WTC11 (cell line): Measurements from ENCODE around the gene COMMD7.
A peak's percentile ranks its signal among the peaks of the same experiment; 100 is the strongest.

Source experiments
- ATF3 ChIP-seq: sonication (generic); formaldehyde crosslinking; conservative IDR thresholded peaks from 2 replicates; pipeline ENCODE4 v1.8.1; 2022; ENCODE audit warnings: mild to moderate bottlenecking, missing genetic modification reagents
- CTCF ChIP-seq: fragments of 200-600 bp; IDR thresholded peaks from 2 replicates; pipeline ENCODE4 v1.8.0; 2022; ENCODE audit warnings: antibody characterized with exemption
- ETV6 ChIP-seq: sonication (generic); formaldehyde crosslinking; IDR thresholded peaks from 2 replicates; pipeline ENCODE4 v1.8.1; 2022; ENCODE audit warnings: mild to moderate bottlenecking, missing genetic modification reagents
- ZNF671 ChIP-seq: fragments of 250-450 bp; sonication (Bioruptor Pico); IDR thresholded peaks from 2 replicates; pipeline ENCODE4 v1.8.0; 2021; ENCODE audit warnings: mild to moderate bottlenecking
- TF ChIP-seq, protein P1 (sequence below): sonication (generic); formaldehyde crosslinking; IDR thresholded peaks from 2 replicates; pipeline ENCODE4 v1.8.1; 2023; ENCODE audit warnings: mild to moderate bottlenecking, missing genetic modification reagents

GRCh38 chr20:32743237-32744112, at the start of gene COMMD7:
- no peak for TF ChIP-seq ZNF671 (CRISPR knock-in tag)
- TF ChIP-seq ETV6, result peak; percentile 64; the same call in 1 of the 2 replicates
- no peak for TF ChIP-seq CTCF
- TF ChIP-seq, protein P1, sequence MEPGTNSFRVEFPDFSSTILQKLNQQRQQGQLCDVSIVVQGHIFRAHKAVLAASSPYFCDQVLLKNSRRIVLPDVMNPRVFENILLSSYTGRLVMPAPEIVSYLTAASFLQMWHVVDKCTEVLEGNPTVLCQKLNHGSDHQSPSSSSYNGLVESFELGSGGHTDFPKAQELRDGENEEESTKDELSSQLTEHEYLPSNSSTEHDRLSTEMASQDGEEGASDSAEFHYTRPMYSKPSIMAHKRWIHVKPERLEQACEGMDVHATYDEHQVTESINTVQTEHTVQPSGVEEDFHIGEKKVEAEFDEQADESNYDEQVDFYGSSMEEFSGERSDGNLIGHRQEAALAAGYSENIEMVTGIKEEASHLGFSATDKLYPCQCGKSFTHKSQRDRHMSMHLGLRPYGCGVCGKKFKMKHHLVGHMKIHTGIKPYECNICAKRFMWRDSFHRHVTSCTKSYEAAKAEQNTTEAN (CRISPR knock-in tag), result no peak
- no peak for TF ChIP-seq ATF3 (CRISPR knock-in tag)
